Islet of Langerhans (tissue), 1 donor: ENCODE data around the gene CALCOCO1.

Source experiments
- FAIRE-seq: peaks from one replicate; lab custom pipeline; 2011; peaks lifted over from hg19 to GRCh38; lab: Jason Lieb, UNC

Gene CALCOCO1

DNA sequence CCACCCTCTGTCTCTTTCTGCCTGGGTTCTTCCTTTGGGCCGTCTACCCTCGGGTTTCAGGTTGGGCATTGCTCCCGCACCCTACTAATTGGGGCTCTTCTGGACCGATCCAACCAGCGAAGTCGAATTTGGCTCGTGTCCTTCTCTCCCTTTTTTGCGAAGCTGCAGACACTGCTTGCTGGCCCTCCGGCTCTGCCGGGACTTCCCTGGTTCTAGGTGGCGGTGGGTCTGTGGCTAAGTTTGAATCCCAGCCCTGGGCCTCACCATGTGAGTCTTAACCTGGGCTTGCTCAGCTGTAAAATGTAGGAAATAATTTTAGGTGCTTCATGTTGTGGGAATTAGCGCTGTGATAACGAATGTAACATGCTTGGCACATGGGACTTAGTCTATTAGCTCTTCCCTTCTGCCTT is 24.9 kb upstream of the CALCOCO1 start:
- FAIRE-seq = no peak

DNA sequence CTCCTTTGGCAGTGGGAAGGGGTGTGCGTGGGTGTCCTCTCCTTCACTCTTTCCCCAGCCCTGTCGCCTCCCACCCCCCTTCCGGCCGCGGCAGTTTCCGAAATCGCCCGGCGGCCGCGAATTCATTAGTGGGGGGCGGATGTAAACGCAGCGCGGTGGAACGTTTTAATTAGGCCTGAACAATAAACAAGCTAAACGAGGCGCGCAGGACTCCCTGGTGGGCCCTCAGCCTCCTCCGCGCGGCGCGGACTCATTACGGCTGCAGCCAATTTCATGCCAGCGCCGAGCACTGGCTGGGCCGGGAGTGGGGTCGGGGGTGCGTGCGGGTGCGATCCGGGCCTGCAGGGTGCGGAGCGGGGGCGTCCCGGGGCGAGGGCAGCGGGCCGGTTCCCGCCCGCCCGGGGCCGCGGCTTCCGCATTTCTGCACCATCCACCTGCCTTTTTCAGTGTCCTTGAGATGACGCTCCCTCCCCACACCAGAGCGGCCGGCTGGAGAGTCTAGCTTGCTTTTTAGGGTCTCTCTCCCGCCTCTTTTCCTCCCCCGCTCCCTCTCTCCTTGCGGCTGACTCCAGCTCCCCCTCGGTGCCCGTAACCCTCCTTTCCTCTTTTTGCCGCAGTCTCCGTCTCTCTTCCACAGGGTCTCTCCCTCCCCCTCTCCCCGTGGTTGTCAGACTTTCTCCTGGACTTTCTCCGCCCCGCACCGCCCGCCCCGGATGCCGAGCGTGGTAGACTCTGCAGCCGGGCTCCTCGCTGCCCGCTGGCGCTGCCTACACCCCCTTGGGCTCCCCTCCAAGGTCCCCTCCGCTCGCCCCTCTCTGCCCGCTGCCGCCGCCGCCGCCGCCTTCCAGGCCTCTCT is 24.3 kb upstream of the CALCOCO1 start, which contains the start of gene CISTR:
Gene CISTR (minus strand): TSS at position 644 of the 856 bp plus-strand sequence.
- FAIRE-seq = no peak

DNA sequence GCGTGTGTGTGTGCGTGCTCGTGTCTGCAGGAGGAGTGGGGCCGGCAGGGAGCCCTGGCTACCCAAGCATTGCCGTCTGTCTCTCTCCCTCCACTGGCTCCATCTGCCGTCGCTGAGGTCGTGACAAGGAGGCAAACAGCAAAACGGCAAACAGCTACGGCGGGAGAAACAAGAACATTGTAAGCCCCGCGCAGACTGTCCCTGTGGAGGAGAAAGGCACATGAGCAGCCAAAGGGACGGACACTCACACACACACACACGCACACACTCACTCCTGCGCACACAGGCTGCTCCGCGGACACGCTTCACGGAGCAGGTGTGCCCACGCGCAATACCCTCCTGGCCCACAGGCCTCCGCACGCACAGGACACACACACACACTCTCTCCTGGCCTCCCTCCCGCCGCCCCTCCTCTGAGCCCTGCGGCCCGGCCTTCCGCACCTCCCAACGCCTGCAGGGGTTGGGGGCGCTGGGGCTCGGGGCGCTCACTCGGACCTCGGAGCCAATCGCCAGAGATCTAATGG is 23.6 kb upstream of the CALCOCO1 start:
- FAIRE-seq = no peak

DNA sequence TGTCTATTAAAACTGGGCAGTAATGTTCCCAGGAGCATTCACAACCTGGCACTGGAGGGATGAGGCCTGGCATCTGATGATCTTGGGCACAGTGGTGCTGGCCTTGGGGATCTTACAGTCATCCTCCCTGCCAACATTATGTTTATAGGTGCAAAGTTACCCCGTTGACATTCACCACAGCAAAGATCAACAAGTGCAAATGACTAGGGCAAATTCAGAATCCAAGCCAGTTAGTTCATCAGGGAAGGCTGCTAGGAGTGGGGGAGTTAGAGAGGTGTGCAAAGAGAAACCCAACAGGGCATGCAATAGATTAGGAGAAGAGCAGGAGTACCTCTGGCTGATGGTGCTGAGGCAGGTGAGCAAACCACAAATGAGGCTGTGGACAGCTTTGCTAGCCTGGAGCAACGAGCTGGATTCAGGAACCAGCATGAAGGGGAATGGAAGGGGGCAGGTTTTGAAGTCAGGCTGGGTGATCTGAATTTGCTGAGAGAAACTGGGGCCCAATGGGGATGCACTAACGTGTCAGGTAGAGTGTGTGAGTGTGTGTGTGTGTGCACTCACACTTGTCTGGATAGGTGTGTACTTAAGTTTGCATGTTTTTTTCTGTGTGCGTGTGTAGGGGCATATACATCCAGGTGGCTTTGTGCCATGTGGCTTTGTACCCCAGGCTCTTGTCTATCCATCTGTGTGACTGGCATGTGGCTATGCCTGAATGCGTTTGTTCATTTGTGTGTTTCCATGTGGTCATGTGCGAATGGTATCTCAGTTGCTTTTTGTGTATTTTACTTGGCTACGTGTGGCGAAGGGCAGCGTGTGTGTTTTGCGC is 22.9 kb upstream of the CALCOCO1 start:
- FAIRE-seq = no peak

DNA sequence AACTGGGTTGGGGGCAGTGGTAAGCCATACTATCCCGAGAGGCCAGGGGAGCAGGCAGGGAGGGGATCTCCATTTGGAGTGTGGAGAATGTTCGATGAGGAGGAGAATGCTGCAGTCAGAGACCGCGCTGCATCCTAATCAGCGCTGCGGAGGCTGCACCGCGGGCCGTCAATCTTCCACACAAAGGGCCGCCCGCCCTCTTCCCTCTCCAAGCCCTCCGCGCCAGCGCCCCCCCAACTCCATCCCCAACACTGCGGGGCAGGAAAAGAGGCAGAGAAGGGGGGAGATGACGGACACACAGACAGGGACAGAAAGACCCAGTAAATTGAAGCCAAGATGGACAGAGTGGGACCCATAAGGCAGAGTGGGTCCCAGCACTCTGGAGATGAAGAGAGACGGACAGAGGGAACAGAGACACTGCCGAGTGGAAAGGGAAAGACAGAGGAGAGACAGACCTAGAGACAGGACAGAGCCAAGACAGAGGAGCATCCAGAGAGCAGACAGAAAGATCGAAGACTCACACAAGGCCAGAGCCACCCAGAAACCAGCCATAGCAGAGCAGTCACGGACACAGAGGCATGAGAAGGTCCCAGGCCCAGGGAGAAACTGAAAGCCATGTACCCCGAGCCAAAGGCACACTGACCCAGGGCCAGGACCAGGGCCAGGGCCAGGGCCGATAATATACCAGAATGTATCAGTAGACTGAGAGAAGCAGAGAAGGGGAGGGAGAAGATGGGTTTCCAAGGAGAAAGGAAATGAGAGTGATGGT is 21.0 kb upstream of the CALCOCO1 start:
- FAIRE-seq = no peak

DNA sequence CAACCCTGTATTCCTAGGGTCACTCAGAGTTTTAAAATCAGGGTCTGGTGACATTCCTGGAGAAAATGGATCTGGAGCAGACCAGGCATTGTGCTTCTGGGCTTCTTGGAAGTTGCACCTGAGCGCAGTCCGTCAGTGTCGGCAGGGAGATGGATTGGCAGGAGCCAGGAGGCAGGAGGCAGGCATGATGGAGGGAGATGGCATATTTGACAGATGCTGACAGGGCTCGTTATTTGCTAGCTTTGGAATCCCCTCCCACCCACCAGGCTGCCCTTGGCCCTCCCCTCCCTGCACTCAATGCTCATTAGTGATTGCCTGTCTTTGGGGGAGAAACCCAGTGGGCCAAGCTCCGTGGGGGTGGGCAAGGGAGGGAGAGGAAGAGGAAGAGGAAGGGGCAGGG is 19.8 kb upstream of the CALCOCO1 start:
- FAIRE-seq = no peak

DNA sequence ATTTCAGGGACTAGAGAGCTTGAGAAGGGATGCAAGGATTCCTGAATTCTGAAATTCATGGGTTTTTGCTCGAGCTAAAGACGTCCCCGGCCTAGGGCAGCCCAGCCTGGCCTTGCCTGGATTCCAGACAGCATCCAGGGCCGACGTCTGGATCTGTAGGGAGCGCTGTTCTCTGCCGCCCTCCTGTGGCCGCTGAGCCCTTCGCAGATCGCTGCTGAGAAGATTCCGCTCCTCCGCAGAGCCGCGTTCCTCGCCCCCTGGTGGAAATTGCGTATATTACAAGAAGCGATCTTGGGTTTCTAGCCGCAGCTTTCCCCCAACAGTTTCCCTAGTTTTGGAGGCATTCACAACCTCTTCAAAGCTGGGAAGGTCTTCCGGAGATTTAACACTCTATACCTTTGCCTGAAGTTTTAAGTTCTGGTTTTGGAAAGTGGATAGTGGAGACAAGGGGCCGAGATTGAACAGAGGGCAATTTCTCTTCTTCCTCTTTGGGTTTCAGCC is 19.4 kb upstream of the CALCOCO1 start:
- no peak for FAIRE-seq

DNA sequence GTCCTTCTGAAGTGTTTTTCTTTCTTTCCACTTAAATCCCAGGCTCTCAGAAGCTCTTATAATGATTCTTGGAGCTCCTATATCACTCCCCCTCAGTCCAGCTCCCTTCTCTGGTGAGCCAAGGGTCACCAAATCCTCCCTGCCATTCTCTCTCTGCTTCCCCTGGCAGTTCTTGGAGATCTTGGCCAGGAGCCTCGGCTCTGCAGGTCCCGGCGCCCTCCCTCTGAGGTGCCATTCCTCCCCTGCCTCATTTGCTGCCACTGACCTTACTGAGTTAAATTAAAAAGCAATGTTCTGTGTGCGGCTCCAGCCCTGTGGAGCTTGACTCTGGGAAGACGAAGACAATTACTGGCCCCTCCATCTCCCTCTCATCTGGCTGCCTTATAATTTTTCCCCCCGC is 17.5 kb upstream of the CALCOCO1 start:
- FAIRE-seq = no peak

DNA sequence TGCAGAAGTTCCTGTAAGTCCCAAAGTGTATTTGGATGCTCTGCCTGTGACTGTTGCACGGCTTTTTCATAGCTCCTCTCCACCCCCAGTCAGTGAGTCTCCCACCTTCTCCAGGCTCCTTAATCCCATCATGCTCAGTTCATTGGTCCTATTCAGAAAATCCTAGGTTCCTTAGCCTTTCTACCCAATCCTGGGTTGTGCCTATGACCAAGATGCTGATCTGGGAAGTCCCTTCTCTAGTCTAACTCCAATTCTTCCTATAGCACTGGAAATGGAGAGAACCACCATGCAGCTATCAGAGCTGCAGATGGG is 16.8 kb upstream of the CALCOCO1 start:
- no peak for FAIRE-seq

DNA sequence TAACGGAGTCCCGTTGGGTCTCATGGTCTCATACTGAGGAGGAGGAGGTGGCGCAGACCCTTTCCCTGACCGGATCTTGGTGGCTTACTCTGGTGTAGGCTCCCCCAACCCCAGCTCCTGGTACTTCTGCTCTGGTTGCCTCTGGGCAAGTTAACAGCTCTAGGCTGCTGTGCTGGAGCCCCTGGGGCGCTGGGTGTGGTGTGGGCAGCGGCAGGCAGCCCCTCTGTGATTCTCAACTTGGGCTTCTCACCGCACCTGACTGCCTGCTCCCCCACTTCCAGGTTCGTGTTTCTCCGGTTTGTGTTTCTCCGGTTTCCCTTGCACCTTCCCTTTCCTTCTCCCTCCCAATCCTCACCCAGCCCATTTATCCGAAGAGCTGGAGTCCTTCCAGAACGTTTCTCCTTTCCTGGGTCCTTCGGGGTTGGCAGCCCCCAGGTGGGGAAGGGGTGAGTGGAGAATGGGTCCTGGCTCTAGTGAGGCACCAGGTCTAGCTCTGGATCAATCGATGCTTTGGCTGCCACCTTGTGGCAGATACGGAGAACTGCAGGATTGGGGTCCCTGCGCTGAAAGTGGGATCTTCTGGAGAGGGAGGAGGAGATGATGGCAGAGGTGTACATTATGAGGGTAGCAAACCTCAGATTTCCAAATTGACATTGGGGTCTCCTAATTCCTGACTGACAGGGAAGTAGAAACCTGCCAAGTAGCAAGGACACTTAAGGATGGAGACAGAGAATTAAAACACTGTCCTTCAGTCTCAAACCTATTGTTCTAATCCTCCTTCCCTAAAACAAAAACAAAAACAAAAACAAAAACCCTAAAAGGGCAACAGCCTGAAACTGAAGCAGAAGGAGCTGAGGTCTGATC is 16.2 kb upstream of the CALCOCO1 start:
- no peak for FAIRE-seq

DNA sequence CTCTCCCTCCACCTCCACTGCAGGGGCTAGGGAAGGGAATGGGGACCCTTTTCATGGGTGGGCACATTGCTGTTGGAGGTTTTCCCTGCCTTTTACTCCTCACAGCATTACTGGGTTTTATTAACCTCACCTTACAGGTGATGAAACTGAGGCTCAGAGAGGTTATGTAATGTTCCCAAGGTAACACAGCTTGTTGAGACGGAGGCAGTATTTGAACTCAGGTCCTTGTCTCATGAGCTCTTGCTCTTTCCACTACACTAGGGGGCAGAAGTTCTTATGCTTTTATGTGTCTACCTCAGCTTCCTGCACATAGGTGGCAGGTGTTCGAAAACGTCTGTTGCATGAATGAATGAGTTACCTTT is 12.9 kb upstream of the CALCOCO1 start:
- FAIRE-seq = no peak

DNA sequence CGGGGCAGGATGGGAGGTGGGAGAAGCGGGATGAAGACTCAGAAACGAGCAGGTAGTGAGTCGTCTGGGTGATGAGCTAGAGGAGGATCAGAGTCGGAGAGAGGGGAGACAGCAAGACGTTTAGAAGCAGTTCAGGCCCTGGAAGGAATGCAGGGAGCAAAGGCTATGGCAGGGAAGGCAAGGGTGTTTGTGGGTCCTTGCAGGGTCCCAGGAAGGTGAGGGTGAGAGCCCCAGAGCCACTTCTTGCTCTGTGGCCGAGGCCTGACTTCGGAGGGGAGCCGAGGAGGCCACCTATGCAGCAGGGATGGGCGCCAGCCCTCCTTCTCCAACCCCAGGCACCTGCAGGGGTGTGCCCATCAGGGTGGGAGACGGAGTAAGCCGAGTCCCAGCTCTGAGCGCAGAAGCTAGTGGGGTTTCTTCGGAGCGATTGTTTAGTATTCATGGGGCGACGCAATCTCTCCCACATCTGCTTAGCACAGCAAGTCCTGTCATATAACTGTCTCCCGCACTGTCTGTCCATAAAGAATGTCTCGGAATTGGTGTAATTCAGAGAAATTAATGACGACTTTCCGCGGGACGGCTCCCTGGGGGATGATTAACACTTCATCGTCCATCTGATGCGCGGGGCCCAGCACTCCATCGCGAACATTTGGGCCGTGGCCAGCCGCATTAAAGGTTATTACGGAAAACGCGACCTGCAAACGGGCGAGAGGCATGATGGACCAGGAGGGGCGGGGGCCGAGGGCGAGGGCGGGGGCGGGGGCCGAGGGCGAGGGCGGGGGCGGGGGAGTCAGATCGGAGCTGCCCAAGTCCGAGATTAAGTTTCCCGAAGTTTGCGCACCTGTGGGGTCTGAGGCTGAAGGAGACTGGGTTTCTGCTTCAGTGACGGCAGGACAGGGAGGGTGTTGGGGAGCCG is 12.2 kb upstream of the CALCOCO1 start:
- FAIRE-seq = no peak

DNA sequence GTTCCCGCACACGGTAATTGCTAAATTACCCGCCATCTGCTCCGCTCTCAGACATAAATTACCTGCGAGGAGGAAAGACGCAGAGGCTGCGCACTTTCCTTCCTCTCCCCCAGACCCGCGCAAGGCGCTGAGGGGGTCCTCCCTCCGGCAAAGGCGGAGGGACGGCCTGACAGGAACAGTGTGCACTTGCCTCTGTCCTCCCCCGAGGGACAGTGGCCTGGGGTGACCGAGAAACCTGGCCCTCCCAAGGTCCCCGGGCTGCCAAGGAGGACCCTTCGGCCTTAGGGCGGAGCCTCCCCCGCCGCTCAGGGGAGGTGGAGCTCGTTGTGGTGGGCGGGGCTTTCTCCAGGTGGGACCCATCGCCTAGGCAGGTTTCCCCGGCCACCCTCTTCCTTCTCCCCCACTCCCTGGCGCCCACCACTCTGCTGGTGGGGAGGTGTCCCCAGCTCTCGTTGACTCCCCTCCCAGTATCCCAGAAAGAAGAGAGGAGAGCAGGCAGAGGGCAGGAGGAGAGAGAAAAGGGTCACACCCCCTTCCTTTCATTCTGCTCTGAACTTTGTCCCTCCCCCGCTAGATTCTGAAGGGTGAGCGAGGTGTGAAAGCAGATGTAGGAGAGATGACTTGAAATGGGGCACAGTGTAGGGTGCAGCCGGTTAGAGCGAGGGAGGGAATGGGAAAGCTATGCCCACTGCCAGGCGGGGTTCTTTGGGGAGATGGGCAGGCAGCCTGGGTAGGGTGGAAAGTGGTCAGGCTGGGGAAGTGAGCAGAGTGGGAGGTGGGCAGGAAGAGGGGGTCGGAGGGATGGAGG is 11.4 kb upstream of the CALCOCO1 start:
- no peak for FAIRE-seq

DNA sequence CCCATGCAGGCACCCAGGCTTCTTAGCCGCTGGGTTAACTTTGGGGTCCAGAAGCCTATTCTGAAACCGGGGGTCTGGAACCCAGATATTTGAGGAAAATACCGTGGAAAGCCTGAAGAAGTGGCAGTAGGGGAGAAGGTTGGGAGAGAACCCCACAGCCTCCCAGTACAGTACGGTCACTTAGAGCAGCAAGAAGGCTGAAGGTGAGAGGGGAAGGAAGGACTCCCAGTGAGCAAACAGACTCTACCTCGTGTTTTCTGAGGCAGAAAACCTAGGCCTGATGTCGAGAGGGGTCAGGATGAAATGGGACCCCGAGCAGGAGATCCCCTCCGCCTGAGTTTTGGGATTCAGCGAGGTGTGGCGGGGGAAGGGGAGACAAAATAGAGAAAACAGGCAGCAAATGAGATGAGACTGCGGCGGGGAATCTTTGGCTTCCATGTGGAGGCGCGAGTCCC is 10.7 kb upstream of the CALCOCO1 start:
- no peak for FAIRE-seq

DNA sequence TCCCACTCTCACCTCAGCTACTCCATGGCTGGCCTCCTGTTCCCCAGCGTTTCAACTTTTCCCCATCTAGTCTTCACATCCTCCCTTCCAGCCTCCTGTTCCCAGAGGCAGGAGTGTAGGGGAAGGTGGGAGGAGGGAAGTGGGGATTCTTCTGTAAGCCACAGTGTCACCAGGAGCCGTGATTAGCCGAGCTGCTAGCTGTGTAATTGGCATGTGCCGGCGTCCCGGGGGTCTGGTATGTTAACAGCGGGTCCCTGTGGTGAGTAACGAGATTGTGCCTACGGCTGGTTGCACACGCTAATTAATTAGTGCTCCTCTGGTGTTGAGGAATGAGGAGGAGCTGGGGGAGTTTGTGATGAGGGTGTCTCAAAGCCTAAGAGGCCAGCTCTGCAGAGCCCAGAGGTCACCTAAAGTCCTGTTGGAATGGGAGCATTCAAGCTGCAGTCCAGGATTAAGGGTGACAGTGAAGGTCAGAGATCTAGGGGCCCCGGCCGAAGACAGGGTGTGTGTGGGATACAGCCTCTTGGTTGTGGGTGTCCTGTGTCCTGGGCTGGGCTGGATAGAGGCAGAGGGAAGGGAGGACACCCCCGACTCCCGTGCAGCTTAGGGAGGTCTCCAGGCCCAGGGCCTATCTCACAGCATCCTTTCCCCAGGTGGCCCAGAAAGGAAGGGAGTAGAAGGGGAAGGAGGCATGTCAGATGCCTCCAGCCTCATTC is 10.0 kb upstream of the CALCOCO1 start:
- FAIRE-seq = no peak

DNA sequence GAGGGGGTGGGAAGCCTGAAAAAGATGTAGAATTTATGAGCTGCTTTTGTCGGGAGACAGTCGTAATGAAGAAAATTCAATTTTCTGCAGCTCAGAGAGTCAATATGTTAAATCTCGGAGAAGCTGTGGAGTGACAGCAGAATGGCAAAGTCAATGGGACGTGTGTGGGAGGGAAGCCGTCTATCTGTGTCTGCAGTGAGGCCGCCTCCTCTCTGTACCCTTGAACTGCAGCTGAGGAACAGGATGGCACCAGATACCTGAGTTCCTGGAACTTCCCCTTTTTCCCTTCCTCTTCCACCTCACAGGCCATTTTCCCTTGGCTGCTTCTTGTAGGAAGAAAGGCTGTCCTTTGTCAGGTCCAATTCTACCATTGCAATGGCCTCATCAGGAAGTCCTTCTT is 9.3 kb upstream of the CALCOCO1 start:
- FAIRE-seq = no peak

DNA sequence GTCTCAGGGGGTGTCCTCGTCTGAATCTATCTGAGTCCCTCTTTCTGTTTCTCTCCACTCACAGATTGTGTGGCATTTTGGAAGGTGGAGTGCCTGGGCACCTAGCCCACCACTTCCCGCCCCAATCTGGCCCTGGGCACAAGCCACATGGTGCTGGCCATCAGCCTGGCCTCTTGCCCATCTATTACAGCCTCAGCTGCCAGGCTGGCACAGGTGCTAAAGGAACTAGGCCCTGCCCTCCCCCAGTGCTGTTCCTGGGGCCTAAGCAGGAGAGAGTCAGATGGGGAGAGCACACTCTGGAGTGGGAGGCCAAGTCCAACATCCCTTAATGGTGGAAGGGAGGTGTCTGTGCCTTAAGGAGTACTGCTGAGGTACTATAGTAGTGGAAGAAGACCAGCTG is 8.3 kb upstream of the CALCOCO1 start:
- no peak for FAIRE-seq

DNA sequence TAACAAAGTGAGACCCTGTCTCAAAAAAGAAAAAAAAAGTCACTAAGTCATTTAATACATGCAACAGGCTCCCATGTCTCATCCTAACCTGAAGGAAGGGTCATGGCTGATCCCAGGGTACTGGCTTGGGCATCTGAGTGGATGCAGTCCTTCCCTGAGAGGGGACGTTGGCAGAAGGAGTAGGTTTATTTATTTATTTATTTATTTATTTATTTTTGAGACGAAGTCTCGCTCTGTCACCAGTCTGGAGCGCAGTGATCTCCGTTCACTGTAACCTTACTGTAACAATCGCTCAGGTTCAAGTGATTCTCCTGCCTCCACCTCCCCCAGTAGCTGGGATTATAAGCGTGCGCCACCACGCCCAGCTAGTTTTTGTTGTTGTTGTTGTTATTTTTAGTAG is 7.2 kb upstream of the CALCOCO1 start:
- FAIRE-seq = no peak

DNA sequence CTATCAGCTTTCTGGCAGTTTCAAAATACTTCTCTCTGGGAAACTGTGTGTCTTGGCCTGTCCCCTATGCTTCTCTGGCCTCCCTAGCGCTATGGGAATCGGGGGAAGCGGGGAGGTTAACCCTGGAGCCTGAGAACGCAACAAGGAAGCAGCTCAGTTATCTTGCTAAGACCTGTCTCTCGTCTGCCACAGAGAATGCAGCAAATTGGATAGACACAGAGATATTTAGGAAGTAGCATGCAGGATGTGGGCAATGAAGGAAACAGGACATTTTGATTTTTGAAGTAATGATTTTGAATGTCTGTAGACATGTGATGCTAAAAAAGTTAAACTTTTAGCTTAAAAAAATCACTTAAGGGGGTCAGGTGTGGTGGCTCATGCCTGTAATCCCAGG is 6.6 kb upstream of the CALCOCO1 start:
- no peak for FAIRE-seq
